H9 (cell line): Measurements from ENCODE around the gene PDE6D. TPM values are rescaled to one million over a fixed set of nuclear protein-coding genes. Genes with fewer than 3 reads are reported as not detected.

Experiments
- DNase-seq: peaks from one replicate; pipeline ENCODE4 v3.0.0-alpha.2; 2017
- H2AFZ ChIP-seq: one replicate; pipeline ENCODE4 v1.6.1; 2013; ENCODE audit warnings: mild to moderate bottlenecking, low read length, control low read depth, moderate library complexity
- H2AK5ac ChIP-seq: 2 replicates; pipeline ENCODE4 v1.6.1; 2013; ENCODE audit warnings: low read length, control low read depth, mixed read lengths; ENCODE audit not compliant: insufficient read length
- H2BK120ac ChIP-seq: one replicate; pipeline ENCODE4 v1.6.1; 2013; ENCODE audit warnings: low read depth, mild to moderate bottlenecking, low read length, control low read depth, inconsistent platforms; ENCODE audit not compliant: poor library complexity, severe bottlenecking
- H2BK12ac ChIP-seq: 2 replicates; pipeline ENCODE4 v1.6.1; 2013; ENCODE audit warnings: low read length, control low read depth, mixed read lengths, low read depth; ENCODE audit not compliant: insufficient read length
- H2BK15ac ChIP-seq: 2 replicates; pipeline ENCODE4 v1.6.1; 2013; ENCODE audit warnings: low read depth, low read length, control low read depth
- H2BK20ac ChIP-seq: one replicate; pipeline ENCODE4 v1.6.1; 2013; ENCODE audit warnings: low read depth, mild to moderate bottlenecking, low read length, control low read depth, inconsistent platforms; ENCODE audit not compliant: poor library complexity, severe bottlenecking
- H2BK5ac ChIP-seq: 2 replicates; pipeline ENCODE4 v1.6.1; 2013; ENCODE audit warnings: low read length, control low read depth, mixed read lengths; ENCODE audit not compliant: insufficient read length
- H3K14ac ChIP-seq: 2 replicates; pipeline ENCODE4 v1.6.1; 2013; ENCODE audit warnings: low read length, control low read depth; ENCODE audit not compliant: insufficient read depth
- H3K18ac ChIP-seq: 2 replicates; pipeline ENCODE4 v1.6.1; 2013; ENCODE audit warnings: low read depth, mild to moderate bottlenecking, mixed read lengths, low read length, control low read depth; ENCODE audit not compliant: insufficient read length
- H3K23ac ChIP-seq: 2 replicates; pipeline ENCODE4 v1.6.1; 2013; ENCODE audit warnings: low read length, control low read depth, mixed read lengths, low read depth; ENCODE audit not compliant: insufficient read length
- H3K23me2 ChIP-seq: 2 replicates; pipeline ENCODE4 v1.6.1; 2013; ENCODE audit warnings: low read depth, mild to moderate bottlenecking, mixed read lengths, low read length, control low read depth; ENCODE audit not compliant: insufficient read length, poor library complexity, severe bottlenecking
- H3K27ac ChIP-seq: 2 replicates; pipeline ENCODE4 v1.5.1; 2013; ENCODE audit warnings: low read length, control low read depth, mixed read lengths, low read depth; ENCODE audit not compliant: insufficient read length
- H3K27me3 ChIP-seq: 2 replicates; pipeline ENCODE4 v1.6.1; 2013; ENCODE audit warnings: low read length, control low read depth, inconsistent platforms; ENCODE audit not compliant: insufficient read depth
- H3K4ac ChIP-seq: 2 replicates; pipeline ENCODE4 v1.6.1; 2013; ENCODE audit warnings: low read depth, mild to moderate bottlenecking, control low read depth, inconsistent platforms, low read length, moderate library complexity
- H3K4me1 ChIP-seq: 2 replicates; pipeline ENCODE4 v1.6.1; 2013; ENCODE audit warnings: low read length, control low read depth, inconsistent platforms; ENCODE audit not compliant: insufficient read depth
- H3K4me2 ChIP-seq: 2 replicates; pipeline ENCODE4 v1.6.1; 2013; ENCODE audit warnings: low read length, control low read depth, mixed read lengths; ENCODE audit not compliant: insufficient read length, insufficient read depth
- H3K56ac ChIP-seq: 2 replicates; pipeline ENCODE4 v1.6.1; 2013; ENCODE audit warnings: low read depth, mild to moderate bottlenecking, mixed read lengths, low read length, control low read depth; ENCODE audit not compliant: insufficient read length
- H3K79me1 ChIP-seq: 2 replicates; pipeline ENCODE4 v1.6.1; 2013; ENCODE audit warnings: low read depth, mild to moderate bottlenecking, moderate library complexity, low read length, control low read depth, inconsistent platforms; ENCODE audit not compliant: insufficient read depth, poor library complexity, severe bottlenecking
- H3K79me2 ChIP-seq: 2 replicates; pipeline ENCODE4 v1.6.1; 2013; ENCODE audit warnings: low read length, control low read depth, inconsistent platforms; ENCODE audit not compliant: insufficient read depth
- H3K9ac ChIP-seq: 2 replicates; pipeline ENCODE4 v1.6.1; 2013; ENCODE audit warnings: low read length, control low read depth, mixed read lengths; ENCODE audit not compliant: insufficient read length; ENCODE audit errors: extremely low read depth
- H3K9me3 ChIP-seq: one replicate; pipeline ENCODE4 v1.6.1; 2013; ENCODE audit warnings: low read depth, low read length, inconsistent platforms; ENCODE audit not compliant: control insufficient read depth
- H3T11ph ChIP-seq: one replicate; pipeline ENCODE4 v1.6.1; 2013; ENCODE audit warnings: mild to moderate bottlenecking, low read length, control low read depth, inconsistent platforms
- H4K20me1 ChIP-seq: one replicate; pipeline ENCODE4 v1.6.1; 2013; ENCODE audit not compliant: control insufficient read depth, insufficient read length, insufficient read depth
- H4K5ac ChIP-seq: 2 replicates; pipeline ENCODE4 v1.6.1; 2013; ENCODE audit warnings: low read depth, mild to moderate bottlenecking, mixed read lengths, low read length, control low read depth; ENCODE audit not compliant: insufficient read length
- H4K8ac ChIP-seq: replicated peaks from 2 replicates; pipeline ENCODE4 v1.6.1; 2013; ENCODE audit warnings: low read length, control low read depth, mixed read lengths, low read depth; ENCODE audit not compliant: insufficient read length
- H4K91ac ChIP-seq: 2 replicates; pipeline ENCODE4 v1.6.1; 2013; ENCODE audit warnings: low read depth, mild to moderate bottlenecking, moderate library complexity, mixed read lengths, low read length, control low read depth; ENCODE audit not compliant: insufficient read length
- H3K27ac Mint-ChIP-seq, 3 experiments: 2 replicates in 2 of 3; 3 replicates in 1 of 3; pipeline ENCODE4 v1.8.0; 2020 to 2021; ENCODE audit warnings: mixed read lengths in 3 of 3, mild to moderate bottlenecking in 1 of 3, moderate library complexity in 1 of 3
- H3K27me3 Mint-ChIP-seq: 2 replicates; pipeline ENCODE4 v1.8.0; 2021; ENCODE audit warnings: low read depth, mild to moderate bottlenecking, moderate library complexity, mixed read lengths
- H3K36me3 Mint-ChIP-seq, 3 experiments: 2 replicates in 2 of 3; 3 replicates in 1 of 3; pipeline ENCODE4 v1.8.0; 2020 to 2021; ENCODE audit warnings: low read depth in 3 of 3, mixed read lengths in 3 of 3; ENCODE audit not compliant: insufficient read depth in 1 of 3
- H3K4me1 Mint-ChIP-seq, 2 experiments: 2 replicates each; pipeline ENCODE4 v1.8.0; 2020; ENCODE audit warnings: mixed read lengths in 2 of 2
- H3K4me3 Mint-ChIP-seq, 2 experiments: 2 replicates in 1 of 2; 3 replicates in 1 of 2; pipeline ENCODE4 v1.8.0; 2020 to 2021; ENCODE audit warnings: mild to moderate bottlenecking in 2 of 2, mixed read lengths in 2 of 2, moderate library complexity in 1 of 2
- H3K9me3 Mint-ChIP-seq, 2 experiments: 2 replicates in 1 of 2; 3 replicates in 1 of 2; pipeline ENCODE4 v1.8.0; 2020; ENCODE audit warnings: mild to moderate bottlenecking in 2 of 2, mixed read lengths in 2 of 2, moderate library complexity in 1 of 2
- WGBS: extraction: QIAGEN DNeasy Blood & Tissue Kit; methylation state at CpG from one replicate; pipeline ENCODE4 v1.1.7; 2013; ENCODE audit warnings: missing lambda C conversion rate, low lambda C conversion rate, mixed read lengths; ENCODE audit not compliant: insufficient read length; ENCODE audit errors: extremely low coverage; 5-methylcytosine and 5-hydroxymethylcytosine counted together
- total RNA-seq: library from RNA; stranded (reverse); gene quantifications from 2 replicates; pipeline ENCODE4 v1.2.1, GENCODE V29; 2021
- TF ChIP-seq, protein P1 (sequence below): fragments of 200-600 bp; sonication (generic); conservative IDR thresholded peaks from 3 replicates; pipeline ENCODE4 v1.8.0; 2021; ENCODE audit warnings: antibody characterized with exemption, mild to moderate bottlenecking

Gene PDE6D
- total RNA-seq, 1 experiment from 2014 or later = 33.7 TPM

DNA sequence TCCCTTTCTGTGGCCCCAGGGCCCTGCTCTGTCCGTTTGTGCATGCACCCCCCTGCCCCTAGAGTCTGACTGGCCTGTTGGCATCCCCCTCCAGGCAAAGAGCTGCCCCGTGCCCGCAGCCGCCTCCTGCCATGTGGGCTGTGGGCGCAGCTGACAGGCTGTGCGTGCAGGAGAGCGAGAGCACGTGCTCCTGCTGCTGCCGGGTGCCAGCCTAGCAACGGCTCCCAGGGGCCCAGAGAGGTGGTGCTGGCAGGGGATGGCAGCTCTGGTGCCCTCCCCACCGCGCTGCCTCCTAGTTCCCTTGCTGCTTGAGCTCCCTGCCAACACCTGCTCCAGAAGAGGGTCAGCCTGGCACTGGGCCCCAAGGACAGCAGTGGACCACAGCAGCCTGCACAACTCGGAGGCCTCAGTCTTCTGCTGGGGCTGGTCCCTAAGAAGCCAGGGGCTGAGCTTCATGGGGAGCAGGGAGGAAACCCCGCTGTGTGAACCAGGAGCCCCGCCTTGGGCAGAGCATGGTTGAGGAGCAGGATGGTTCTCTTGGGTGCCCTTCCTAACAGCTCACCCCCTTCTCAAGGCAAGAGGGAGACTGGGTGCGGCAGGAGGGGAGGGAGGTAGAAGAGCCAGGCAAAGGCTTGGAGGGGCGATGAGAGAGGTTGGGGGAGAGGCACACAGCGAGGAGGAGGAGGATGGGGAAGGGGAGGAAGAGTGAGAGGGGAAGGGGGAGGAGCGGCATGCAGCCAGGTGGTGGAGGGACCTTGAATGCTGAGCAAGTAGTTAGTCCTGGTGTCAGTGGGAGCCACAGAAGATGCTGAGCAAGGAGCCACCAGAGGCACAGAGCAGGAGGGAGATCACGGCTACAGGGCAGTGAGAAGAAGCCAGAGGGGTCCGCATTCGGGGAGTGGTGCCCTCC, 96.5 kb downstream of the PDE6D start:
- H3K4me3 Mint-ChIP-seq = peak overlapping the region in 1 of 2 experiments; percentile 52; a peak in 1 of 5 replicates
- H3K4me1 Mint-ChIP-seq = peaks cover 49 to 61% of the 10 kb centered on the region in 2 experiments

More for the DNA sequence above, 96.5 kb downstream of the PDE6D start:
- Histone ChIP-seq H2BK12ac (no peak overlapping the region), H3K4me2 (no peak overlapping the region), H3K18ac (no peak overlapping the region), H2AK5ac (no peak overlapping the region), H3K9ac (no peak overlapping the region), H3T11ph (no peak overlapping the region), H3K4ac (no peak overlapping the region), H4K91ac (no peak overlapping the region), H3K27ac (no peak overlapping the region), H3K4me1 (peaks cover 5% of the 10 kb centered on the region; the same call in 1 of the 2 replicates), H2BK20ac (no peak overlapping the region), H3K23me2 (peaks cover 11% of the 10 kb centered on the region), H4K8ac (no peak overlapping the region), H2AFZ (no peak overlapping the region), H4K20me1 (no peaks in the 10 kb centered on the region), H2BK5ac (no peak overlapping the region), H4K5ac (no peak overlapping the region), H2BK15ac (no peak overlapping the region), H2BK120ac (no peak overlapping the region), H3K56ac (no peak overlapping the region), H3K79me1 (no peaks in the 10 kb centered on the region), H3K23ac (no peak overlapping the region), H3K27me3 (no peaks in the 10 kb centered on the region), H3K9me3 (no peaks in the 10 kb centered on the region), H3K79me2 (no peaks in the 10 kb centered on the region), H3K14ac (no peak overlapping the region; the same call in 1 of the 2 replicates)
- Mint-ChIP-seq H3K9me3 (no peaks in the 10 kb centered on the region), H3K36me3 (no peaks in the 10 kb centered on the region), H3K27me3 (0 out of 2 replicates have a peak, but pooled peaks cover 1% of the 10 kb centered on the region), H3K27ac (peak overlapping the region in 1 of 3 experiments; percentile 76; a peak in 1 of 7 replicates)
- no CpG with 5 or more reads among the region's 22 CpGs for WGBS
- TF ChIP-seq, protein P1, sequence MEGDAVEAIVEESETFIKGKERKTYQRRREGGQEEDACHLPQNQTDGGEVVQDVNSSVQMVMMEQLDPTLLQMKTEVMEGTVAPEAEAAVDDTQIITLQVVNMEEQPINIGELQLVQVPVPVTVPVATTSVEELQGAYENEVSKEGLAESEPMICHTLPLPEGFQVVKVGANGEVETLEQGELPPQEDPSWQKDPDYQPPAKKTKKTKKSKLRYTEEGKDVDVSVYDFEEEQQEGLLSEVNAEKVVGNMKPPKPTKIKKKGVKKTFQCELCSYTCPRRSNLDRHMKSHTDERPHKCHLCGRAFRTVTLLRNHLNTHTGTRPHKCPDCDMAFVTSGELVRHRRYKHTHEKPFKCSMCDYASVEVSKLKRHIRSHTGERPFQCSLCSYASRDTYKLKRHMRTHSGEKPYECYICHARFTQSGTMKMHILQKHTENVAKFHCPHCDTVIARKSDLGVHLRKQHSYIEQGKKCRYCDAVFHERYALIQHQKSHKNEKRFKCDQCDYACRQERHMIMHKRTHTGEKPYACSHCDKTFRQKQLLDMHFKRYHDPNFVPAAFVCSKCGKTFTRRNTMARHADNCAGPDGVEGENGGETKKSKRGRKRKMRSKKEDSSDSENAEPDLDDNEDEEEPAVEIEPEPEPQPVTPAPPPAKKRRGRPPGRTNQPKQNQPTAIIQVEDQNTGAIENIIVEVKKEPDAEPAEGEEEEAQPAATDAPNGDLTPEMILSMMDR = no peak
- DNase-seq = peak; percentile 28
